GM19397 (cell line): Measurements from ENCODE around the gene HSD17B13.

Source experiments
- ATAC-seq: cut with Tn5 transposase; IDR thresholded peaks from one replicate; pipeline ENCODE4 v1.9.1; 2021; ENCODE audit warnings: mild to moderate bottlenecking, moderate library complexity; ENCODE audit not compliant: unreplicated experiment

Gene HSD17B13

DNA sequence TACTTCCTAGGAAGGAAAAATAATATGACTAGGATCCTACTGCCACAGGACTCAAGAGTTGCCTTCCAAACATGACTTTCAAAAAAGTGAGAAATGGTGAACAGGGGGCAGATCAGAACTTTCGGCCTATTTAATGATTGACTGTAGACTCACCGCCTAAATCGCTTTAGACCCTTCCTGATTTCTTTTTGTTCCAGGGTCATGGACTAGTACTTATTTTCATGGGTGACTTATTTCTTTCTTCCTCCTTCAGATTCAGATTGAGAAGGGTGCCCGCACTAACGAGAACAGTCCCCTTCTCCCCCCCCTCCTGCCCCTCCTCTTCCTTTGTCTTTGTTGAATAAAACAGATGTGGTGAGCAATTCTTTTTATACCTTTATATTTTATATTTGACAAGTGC lies 54.3 kb downstream of the HSD17B13 start:
- no peak for ATAC-seq

DNA sequence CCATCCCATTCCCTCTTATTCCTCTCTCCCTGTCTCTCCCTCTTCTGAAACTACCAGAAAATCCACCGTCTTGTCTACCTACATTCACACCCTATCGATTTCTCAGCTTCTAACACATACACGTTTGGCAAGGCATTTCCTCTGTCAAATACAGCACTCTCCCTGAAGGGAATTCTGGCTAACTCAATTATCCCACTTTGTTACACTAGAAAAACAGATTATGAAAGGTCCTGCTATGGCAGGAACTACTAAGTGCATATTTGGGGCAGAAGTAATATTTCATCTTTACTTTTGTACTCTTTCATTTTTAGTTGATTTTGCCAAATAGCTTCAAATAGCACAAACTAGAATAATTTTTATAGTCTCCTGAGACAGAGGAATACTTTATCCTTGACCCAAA lies 55.7 kb downstream of the HSD17B13 start:
- no peak for ATAC-seq

DNA sequence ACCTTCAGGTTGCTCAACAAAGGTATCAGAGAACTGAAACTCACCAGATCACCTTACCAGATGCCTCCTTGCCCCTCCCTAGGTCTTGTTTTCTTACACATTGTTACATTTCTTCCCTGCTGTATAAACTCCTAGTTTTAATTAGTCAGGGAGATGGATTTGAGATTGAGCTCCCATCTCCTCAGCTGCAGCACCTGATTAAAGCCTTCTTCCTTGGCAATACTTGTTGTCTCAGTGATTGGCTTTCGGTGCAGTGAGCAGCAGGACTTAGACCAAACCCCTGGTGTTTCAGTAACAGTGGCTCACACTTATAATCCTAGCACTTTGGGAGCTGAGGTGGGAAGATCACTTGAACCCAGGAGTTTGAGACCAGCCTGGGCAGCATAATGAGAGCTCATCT lies 59.8 kb downstream of the HSD17B13 start:
- ATAC-seq = no peak

DNA sequence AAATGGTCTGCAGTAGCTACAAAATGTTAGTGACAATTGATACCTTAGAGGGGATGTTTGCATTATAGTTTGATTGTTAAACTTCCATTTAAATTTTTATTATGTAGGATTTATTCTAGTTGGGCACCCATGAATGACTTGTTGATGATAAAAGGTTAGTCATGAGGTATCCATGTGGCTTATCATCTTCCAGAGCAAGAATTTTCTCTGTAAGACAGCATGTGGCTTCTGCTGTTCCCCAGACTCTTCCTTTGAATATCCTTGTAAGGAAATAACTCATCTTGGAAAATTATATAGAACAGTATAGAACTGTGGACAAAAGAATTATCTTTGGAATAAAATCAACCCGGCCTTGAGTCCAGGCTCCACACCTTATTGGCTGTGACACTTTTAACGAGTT lies 62.2 kb downstream of the HSD17B13 start:
- ATAC-seq = no peak

DNA sequence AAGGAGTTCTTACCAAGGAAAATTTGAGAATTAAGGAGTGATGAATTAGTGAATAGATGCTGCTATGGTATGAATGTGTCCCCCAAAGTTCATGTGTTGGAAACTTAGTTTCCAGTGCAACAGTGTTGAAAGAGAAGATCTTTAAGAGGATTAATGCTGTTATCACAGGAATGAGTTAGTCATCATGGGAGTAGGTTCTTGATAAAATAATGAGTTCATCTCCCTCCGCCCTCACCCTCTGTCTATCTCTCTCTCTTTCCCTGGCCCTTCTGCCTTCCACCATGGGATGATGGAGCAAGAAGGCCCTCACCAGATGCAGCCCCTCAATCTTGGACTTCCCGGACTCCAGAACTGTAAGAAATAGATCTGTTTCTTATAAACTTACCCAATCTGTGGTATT lies 64.0 kb downstream of the HSD17B13 start:
- no peak for ATAC-seq

DNA sequence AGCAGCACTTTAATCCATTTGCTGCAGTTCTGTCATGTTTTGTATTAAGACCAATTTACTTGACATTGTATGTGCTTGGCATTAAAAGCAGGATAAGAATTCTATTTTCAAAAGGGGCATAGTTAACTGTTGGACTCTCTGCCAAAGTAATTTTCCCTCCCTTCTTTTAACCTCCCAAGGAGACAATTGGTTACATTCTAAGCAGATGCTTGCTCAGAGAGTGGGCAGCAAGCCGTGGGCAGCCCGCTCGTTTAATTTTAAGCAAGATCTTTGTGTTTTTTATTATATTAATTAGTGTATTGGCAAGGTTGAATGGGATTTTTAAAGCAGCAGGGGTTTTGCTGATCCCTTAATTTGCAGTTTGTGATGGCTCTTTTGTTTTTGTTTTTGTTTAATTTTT lies 65.2 kb downstream of the HSD17B13 start:
- no peak for ATAC-seq

DNA sequence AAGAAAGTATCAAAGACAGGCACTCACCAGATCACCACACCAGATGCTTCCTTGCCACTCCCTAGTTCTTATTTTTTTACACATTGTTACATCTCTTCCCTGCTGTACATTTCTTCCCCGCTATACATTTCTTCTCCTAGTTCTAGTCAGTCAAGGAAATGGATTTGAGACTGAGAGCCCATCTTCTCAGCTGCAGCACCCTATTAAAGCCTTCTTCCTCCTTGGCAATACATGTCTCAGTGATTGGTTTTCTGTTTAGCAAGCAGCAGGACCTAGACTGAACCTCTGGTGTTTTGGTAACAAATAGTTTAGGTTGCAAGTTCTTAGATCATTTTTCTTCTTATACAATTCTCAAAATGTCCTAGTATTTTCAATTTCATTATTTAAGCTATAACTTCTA lies 66.9 kb downstream of the HSD17B13 start:
- ATAC-seq = no peak
